OCI-LY1 (cell line): ENCODE data around the gene TRIM36.

Experiments used
- H2AFZ ChIP-seq: fragments of 200-600 bp; sonication (generic), shearing (Covaris generic); 2 replicates; pipeline ENCODE4 v1.6.0; 2014; ENCODE audit warnings: antibody characterized with exemption, mild to moderate bottlenecking, low read length
- H3F3A ChIP-seq: fragments of 200-600 bp; sonication (generic), shearing (Covaris generic); 2 replicates; pipeline ENCODE4 v1.6.0; 2014; ENCODE audit warnings: mild to moderate bottlenecking, antibody characterized with exemption, low read length, moderate library complexity; ENCODE audit not compliant: insufficient read depth
- H3K27ac ChIP-seq: fragments of 200-600 bp; sonication (generic); 2 replicates; pipeline ENCODE4 v1.5.1; 2014; ENCODE audit warnings: low read length, mixed run types, mild to moderate bottlenecking, low read depth; ENCODE audit not compliant: poor library complexity, severe bottlenecking
- H3K27me3 ChIP-seq: fragments of 200-600 bp; sonication (generic); 2 replicates; pipeline ENCODE4 v1.6.0; 2014; ENCODE audit warnings: antibody characterized with exemption, mild to moderate bottlenecking, low read length, moderate library complexity; ENCODE audit not compliant: insufficient read depth
- H3K36me3 ChIP-seq: fragments of 200-600 bp; sonication (generic); 2 replicates; pipeline ENCODE4 v1.6.1; 2014; ENCODE audit warnings: mild to moderate bottlenecking, antibody characterized with exemption, low read length, moderate library complexity, mixed read lengths; ENCODE audit not compliant: insufficient read depth
- H3K4me1 ChIP-seq: fragments of 200-600 bp; sonication (generic); 2 replicates; pipeline ENCODE4 v1.5.1; 2014; ENCODE audit warnings: mild to moderate bottlenecking, low read length, moderate library complexity; ENCODE audit not compliant: insufficient read depth, severe bottlenecking
- H3K4me2 ChIP-seq: fragments of 200-600 bp; sonication (generic), shearing (Covaris generic); 2 replicates; pipeline ENCODE4 v1.6.1; 2014; ENCODE audit warnings: low read length
- H3K4me3 ChIP-seq: fragments of 200-600 bp; sonication (generic); 2 replicates; pipeline ENCODE4 v1.5.1; 2014; ENCODE audit warnings: low read length, low read depth, mild to moderate bottlenecking, mixed read lengths; ENCODE audit not compliant: poor library complexity, severe bottlenecking
- H3K79me2 ChIP-seq: fragments of 200-600 bp; shearing (Covaris generic); 2 replicates; pipeline ENCODE4 v1.6.1; 2016; ENCODE audit warnings: mixed run types, low read length, mixed read lengths; ENCODE audit not compliant: insufficient read depth
- H3K9ac ChIP-seq: fragments of 200-600 bp; sonication (generic), shearing (Covaris generic); 2 replicates; pipeline ENCODE4 v1.6.1; 2014; ENCODE audit warnings: mild to moderate bottlenecking, low read length, mixed read lengths
- H3K9me2 ChIP-seq: fragments of 200-600 bp; sonication (generic), shearing (Covaris generic); 2 replicates; pipeline ENCODE4 v1.6.1; 2014; ENCODE audit warnings: low read depth, mild to moderate bottlenecking, low read length, mixed read lengths
- H3K9me3 ChIP-seq: fragments of 200-600 bp; shearing (Covaris generic); 2 replicates; pipeline ENCODE4 v1.6.1; 2014; ENCODE audit warnings: low read length, mixed read lengths
- H4K20me1 ChIP-seq: fragments of 200-600 bp; sonication (generic), shearing (Covaris generic); 2 replicates; pipeline ENCODE4 v1.6.0; 2016; ENCODE audit warnings: mild to moderate bottlenecking, low read length; ENCODE audit not compliant: insufficient read depth
- CTCF ChIP-seq: fragments of 200-600 bp; sonication (generic), shearing (Covaris generic); IDR thresholded peaks from 2 replicates; pipeline ENCODE4 v1.5.1; 2017; ENCODE audit warnings: mild to moderate bottlenecking, antibody characterized with exemption, low read length, moderate library complexity, mixed read lengths
- EZH2 ChIP-seq: fragments of 200-600 bp; sonication (generic), shearing (Covaris generic); IDR thresholded peaks from 2 replicates; pipeline ENCODE4 v1.8.0; 2017; ENCODE audit warnings: borderline replicate concordance, mixed run types, mild to moderate bottlenecking, antibody characterized with exemption, low read length, moderate library complexity, mixed read lengths

The TRIM36 gene

GRCh38 chr5:115190388-115190787, 20.7 kb upstream of the TRIM36 start:
- Histone ChIP-seq H3K9me3 (no peaks in the 10 kb centered on the region), H4K20me1 (no peaks in the 10 kb centered on the region), H3K79me2 (no peaks in the 10 kb centered on the region), H3F3A (no peaks in the 10 kb centered on the region), H3K4me2 (no peak overlapping the region), H3K9ac (no peak overlapping the region), H3K27ac (no peak overlapping the region), H2AFZ (no peak overlapping the region), H3K9me2 (no peaks in the 10 kb centered on the region), H3K4me3 (no peak overlapping the region), H3K4me1 (no peaks in the 10 kb centered on the region), H3K36me3 (no peaks in the 10 kb centered on the region), H3K27me3 (no peaks in the 10 kb centered on the region)
- no peak for TF ChIP-seq EZH2
- TF ChIP-seq CTCF, result no peak

- Histone ChIP-seq H4K20me1 (no peaks in the 10 kb centered on the region), H3K27ac (no peak overlapping the region), H3K27me3 (no peaks in the 10 kb centered on the region), H3K9ac (no peak overlapping the region), H3K79me2 (no peaks in the 10 kb centered on the region), H3K9me3 (no peaks in the 10 kb centered on the region), H3K4me3 (no peak overlapping the region), H2AFZ (no peak overlapping the region), H3K4me2 (no peak overlapping the region), H3K4me1 (no peaks in the 10 kb centered on the region), H3F3A (no peaks in the 10 kb centered on the region), H3K9me2 (no peaks in the 10 kb centered on the region), H3K36me3 (no peaks in the 10 kb centered on the region)
- TF ChIP-seq CTCF (no peak), EZH2 (no peak)
These were observed 20.2 kb upstream of the TRIM36 start for GRCh38 chr5:115189866-115190265.

GRCh38 chr5:115186794-115187193, 17.1 kb upstream of the TRIM36 start:
- Histone ChIP-seq H3K79me2 (no peaks in the 10 kb centered on the region), H3K27me3 (no peaks in the 10 kb centered on the region), H4K20me1 (no peaks in the 10 kb centered on the region), H3K36me3 (no peaks in the 10 kb centered on the region), H3K4me2 (no peak overlapping the region), H3K9ac (no peak overlapping the region), H3K9me2 (no peaks in the 10 kb centered on the region), H2AFZ (no peak overlapping the region), H3F3A (no peaks in the 10 kb centered on the region), H3K4me1 (no peaks in the 10 kb centered on the region), H3K4me3 (no peak overlapping the region), H3K9me3 (no peaks in the 10 kb centered on the region), H3K27ac (no peak overlapping the region)
- TF ChIP-seq CTCF (no peak), EZH2 (no peak)
